Endothelial cell (in vitro differentiated cells): ENCODE results near the gene GIT1. TPM values are rescaled to one million over a fixed set of nuclear protein-coding genes. Genes with fewer than 3 reads are reported as not detected.

Experiments used
- DNase-seq: peaks from one replicate; pipeline ENCODE4 v3.0.0; 2021; ENCODE audit warnings: low spot score
- H3K27ac Mint-ChIP-seq: one replicate; pipeline ENCODE4 v1.8.0; 2021; ENCODE audit warnings: mixed read lengths, inconsistent platforms; ENCODE audit not compliant: unreplicated experiment
- H3K27me3 Mint-ChIP-seq: one replicate; pipeline ENCODE4 v1.8.0; 2021; ENCODE audit warnings: mild to moderate bottlenecking, moderate library complexity, mixed read lengths, inconsistent platforms; ENCODE audit not compliant: unreplicated experiment
- H3K36me3 Mint-ChIP-seq: one replicate; pipeline ENCODE4 v1.8.0; 2021; ENCODE audit warnings: mild to moderate bottlenecking, low read depth, mixed read lengths, inconsistent platforms; ENCODE audit not compliant: unreplicated experiment
- H3K4me1 Mint-ChIP-seq: one replicate; pipeline ENCODE4 v1.8.0; 2021; ENCODE audit warnings: mild to moderate bottlenecking, mixed read lengths, inconsistent platforms; ENCODE audit not compliant: unreplicated experiment
- H3K4me3 Mint-ChIP-seq: one replicate; pipeline ENCODE4 v1.8.0; 2021; ENCODE audit warnings: mild to moderate bottlenecking, mixed read lengths, inconsistent platforms; ENCODE audit not compliant: unreplicated experiment
- H3K9me3 Mint-ChIP-seq: one replicate; pipeline ENCODE4 v1.8.0; 2021; ENCODE audit warnings: mixed read lengths, inconsistent platforms; ENCODE audit not compliant: unreplicated experiment
- total RNA-seq: library from RNA; stranded (reverse); fragmentation: NEBNext Ultra II Directional; extraction: Animal tissue kit (Norgen Biotek cat#: 25700); gene quantifications from one replicate; pipeline ENCODE4 v1.2.1, GENCODE V29; 2021; ENCODE audit not compliant: unreplicated experiment
- TF ChIP-seq, protein P1 (sequence below): fragments of 200-600 bp; sonication (generic); IDR thresholded peaks from one replicate; pipeline ENCODE4 v1.5.0; 2021; ENCODE audit warnings: antibody characterized with exemption; ENCODE audit not compliant: unreplicated experiment

GIT1 gene
- total RNA-seq, 1 donor from 2014 or later = 116 TPM

DNA sequence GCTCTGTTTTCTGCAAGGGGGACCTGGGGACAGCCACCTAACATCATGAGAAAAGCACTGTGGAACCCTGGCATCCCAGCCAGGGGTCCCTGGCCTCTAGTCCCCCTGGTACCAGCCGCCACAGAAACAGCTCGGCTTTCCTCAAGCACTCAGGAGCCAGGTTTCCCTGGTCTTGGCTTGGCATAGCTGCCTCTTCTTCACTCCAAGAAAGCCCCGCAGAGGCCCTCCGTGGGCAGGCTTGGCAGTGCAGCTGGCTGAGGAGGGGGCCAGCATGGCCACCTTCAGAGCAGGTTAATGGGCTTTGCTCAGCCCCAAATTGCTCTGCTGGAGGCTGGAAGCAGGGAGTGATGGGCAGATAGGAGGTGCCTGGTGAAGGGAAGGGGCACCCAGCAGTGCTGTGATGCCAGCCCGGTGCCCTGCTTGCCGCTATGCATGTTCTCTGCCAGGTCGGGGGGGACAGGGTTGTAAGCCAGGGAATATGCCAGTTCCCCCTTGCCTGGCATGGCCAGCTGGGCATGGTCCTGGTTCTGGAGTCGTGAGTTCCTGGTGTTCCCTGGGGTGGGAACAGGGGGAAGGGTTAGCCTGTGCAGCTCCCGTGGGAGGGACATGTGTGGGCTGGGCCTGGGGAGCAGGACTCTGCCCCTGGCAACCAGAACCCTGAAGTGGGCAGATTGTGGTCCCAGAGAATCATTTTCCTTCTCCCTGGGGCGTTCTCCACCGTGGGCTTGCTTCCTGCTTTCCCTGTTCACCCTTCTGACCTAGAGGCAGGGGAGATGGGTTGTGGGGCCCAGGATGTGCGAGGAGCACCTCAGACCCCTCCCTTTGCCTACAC, 6.7 kb upstream of the GIT1 start:
- TF ChIP-seq, protein P1, sequence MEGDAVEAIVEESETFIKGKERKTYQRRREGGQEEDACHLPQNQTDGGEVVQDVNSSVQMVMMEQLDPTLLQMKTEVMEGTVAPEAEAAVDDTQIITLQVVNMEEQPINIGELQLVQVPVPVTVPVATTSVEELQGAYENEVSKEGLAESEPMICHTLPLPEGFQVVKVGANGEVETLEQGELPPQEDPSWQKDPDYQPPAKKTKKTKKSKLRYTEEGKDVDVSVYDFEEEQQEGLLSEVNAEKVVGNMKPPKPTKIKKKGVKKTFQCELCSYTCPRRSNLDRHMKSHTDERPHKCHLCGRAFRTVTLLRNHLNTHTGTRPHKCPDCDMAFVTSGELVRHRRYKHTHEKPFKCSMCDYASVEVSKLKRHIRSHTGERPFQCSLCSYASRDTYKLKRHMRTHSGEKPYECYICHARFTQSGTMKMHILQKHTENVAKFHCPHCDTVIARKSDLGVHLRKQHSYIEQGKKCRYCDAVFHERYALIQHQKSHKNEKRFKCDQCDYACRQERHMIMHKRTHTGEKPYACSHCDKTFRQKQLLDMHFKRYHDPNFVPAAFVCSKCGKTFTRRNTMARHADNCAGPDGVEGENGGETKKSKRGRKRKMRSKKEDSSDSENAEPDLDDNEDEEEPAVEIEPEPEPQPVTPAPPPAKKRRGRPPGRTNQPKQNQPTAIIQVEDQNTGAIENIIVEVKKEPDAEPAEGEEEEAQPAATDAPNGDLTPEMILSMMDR = no peak
- H3K9me3 Mint-ChIP-seq = no peaks in the 10 kb centered on the region
- no peak overlapping the region for H3K4me3 Mint-ChIP-seq
- peaks cover 4% of the 10 kb centered on the region for H3K36me3 Mint-ChIP-seq
- no peak overlapping the region for H3K27ac Mint-ChIP-seq
- peaks cover 7% of the 10 kb centered on the region for H3K4me1 Mint-ChIP-seq
- peaks cover 20% of the 10 kb centered on the region for H3K27me3 Mint-ChIP-seq
- no peak for DNase-seq

DNA sequence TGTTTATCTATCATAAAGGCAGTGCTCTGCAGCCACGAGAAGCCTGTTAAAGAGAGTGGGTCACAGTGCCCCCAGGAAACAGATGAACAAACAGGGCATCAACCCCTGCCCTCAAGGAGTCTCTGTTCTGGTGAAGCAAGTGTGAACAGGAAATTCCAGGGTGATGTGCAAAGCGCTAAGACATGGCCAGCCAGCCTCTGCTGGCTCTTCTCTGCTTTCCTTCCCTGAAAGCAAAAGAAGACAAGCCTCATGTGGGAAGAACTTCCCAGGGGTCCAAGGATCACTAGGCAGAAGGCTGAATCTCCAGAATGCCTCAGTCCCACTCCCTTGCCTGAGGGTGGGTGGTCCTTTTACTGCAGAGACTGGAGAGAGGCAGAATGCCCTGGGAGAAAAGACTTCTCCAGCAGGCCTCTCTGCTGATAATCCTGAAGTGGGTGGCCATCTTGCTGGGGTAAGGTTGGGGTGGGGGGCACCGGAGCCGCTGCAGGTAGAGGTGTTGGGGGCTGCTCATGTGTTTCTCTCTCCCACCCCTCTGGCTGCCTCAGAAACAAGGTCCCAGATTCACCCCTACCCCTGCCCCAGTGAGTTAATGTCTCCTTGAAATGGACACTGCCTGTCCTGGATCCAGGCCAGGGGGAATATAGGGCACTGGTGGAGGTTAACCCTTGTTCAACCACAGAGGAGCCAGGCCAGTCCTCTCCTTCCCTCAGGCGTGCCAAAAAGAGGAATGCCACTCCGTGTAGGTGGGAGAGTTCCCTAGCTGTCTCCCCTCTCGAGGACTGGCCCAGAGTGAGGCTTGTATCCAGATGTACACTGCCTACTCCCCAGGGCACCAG, 5.9 kb upstream of the GIT1 start:
- Mint-ChIP-seq H3K27me3 (peaks cover 26% of the 10 kb centered on the region), H3K4me3 (no peak overlapping the region), H3K4me1 (peaks cover 12% of the 10 kb centered on the region), H3K36me3 (no peaks in the 10 kb centered on the region), H3K9me3 (no peaks in the 10 kb centered on the region), H3K27ac (no peak overlapping the region)
- no peak for DNase-seq
- TF ChIP-seq, protein P1 = no peak

DNA sequence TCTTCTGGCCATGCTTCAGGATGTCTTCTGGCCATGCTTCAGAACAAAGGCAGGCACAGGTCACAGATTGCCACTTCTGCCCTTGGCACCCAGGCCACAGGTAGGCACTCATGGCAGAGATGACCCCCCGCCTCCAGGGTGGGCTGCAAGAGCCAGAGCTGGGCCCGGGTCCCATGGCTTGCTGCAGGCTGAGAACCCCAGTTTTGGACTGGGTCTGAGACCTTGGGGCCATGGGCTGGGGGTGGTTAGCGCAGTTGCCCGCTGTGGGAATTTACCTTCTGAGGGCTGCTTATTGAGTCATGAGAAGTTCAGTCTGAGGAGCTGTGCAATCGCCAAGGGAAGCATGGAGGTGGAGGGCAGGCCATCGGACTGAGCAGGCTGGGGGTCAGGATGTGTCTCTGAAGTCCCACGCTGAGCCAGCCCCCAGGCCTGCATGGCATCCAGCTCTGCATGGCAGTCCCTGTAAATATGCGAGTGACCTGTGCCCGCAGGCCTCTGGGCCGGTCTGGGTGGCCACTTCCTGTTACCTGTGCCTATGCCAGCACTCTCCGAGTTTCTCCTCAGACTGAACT, 5.2 kb upstream of the GIT1 start:
- Mint-ChIP-seq H3K36me3 (peaks cover 5% of the 10 kb centered on the region), H3K4me1 (peaks cover 17% of the 10 kb centered on the region), H3K27ac (no peak overlapping the region), H3K4me3 (peak overlapping the region; percentile 80), H3K9me3 (no peaks in the 10 kb centered on the region), H3K27me3 (peaks cover 30% of the 10 kb centered on the region)
- TF ChIP-seq, protein P1 = no peak
- no peak for DNase-seq

DNA sequence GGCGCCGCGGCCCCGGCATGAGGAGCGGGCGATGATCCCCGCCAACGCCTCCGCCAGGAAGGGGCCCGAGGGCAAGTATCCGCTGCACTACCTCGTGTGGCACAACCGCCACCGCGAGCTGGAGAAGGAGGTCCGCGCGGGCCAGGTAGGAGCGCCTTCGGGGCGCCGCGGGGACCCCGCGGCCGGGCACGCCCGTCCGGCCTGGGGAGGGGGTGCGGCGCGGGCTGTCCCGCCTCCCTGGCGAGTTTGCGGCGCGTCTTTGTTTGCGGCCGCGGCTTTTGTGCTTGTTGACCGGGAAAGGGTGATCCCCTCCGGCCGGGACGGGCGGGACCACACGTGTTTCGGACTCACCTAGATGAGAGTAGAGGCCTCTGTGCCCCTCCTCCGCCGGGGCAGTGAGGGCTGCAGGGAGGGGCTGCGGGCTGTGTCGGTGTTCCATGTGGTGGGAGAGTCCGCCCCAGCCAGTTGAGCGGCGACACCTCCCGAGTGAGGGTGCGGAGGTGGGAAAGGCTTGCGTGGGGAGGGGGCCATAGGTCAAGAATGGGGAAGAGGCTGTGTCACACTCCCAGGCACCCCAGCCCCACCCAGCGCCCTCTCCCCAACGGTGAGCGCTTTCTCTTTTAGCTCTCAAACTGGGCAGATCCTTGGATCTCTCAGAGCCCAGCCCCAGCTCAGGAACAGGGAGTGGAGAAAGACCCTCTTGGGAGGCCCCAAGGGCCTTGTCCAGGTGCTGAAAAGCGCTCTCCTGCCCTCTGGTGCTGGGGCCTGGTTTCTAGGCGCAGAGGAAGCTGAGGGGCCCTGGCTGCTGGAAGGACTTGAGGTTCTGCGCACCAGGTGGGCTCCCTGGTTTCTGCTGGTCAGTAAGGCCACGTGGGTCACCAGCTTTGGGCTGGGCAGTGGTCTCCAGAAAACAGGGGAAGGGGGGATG, 4.4 kb upstream of the GIT1 start:
- Mint-ChIP-seq H3K9me3 (no peaks in the 10 kb centered on the region), H3K4me1 (peaks cover 17% of the 10 kb centered on the region), H3K36me3 (peaks cover 5% of the 10 kb centered on the region), H3K4me3 (peak overlapping the region; percentile 80), H3K27me3 (peaks cover 28% of the 10 kb centered on the region), H3K27ac (no peak overlapping the region)
- DNase-seq = no peak
- TF ChIP-seq, protein P1 = no peak
